ENCODE results near the gene EVA1B. TPM values are rescaled to one million over a fixed set of nuclear protein-coding genes. Genes with fewer than 3 reads are reported as not detected.

EVA1B gene
- total RNA-seq (2021), result 5.5 and 6.4 TPM in 2 replicates
- long read RNA-seq, result 0 reads

GRCh38 chr1:36323636-36324352, at the start of gene EVA1B:
Gene EVA1B (minus strand): TSS chr1:36323645. CDS start chr1:36323037, 608 bp downstream.
- WGBS (ENCODE audit: extremely low coverage, insufficient read length, low lambda C conversion rate), result no CpG with 5 or more reads among the region's 36 CpGs
- H3K56ac ChIP-seq (ENCODE audit: insufficient read length, low read depth, low read length), result no peak within 1 kb of the TSS
- no peaks in the 10 kb centered on the region for H3K27me3 ChIP-seq (ENCODE audit: insufficient read depth, low read length)
- H3K79me1 ChIP-seq (ENCODE audit: insufficient read depth, low read depth, low read length, poor library complexity, severe bottlenecking), result no peaks in the 10 kb centered on the region
- H3K9me3 ChIP-seq (ENCODE audit: control insufficient read depth, low read depth, low read length), result no peaks in the 10 kb centered on the region
- H4K5ac ChIP-seq (ENCODE audit: insufficient read length, low read depth, low read length), result no peak within 1 kb of the TSS
- peaks cover 0 to 2% (median 0%) of the 10 kb centered on the region in 3 experiments; a peak in 3 of 7 replicates for H3K36me3 Mint-ChIP-seq (ENCODE audit: insufficient read depth in 1 of 3, low read depth in 3 of 3)
- peaks cover 19 to 20% of the 10 kb centered on the region in 2 experiments for H3K4me1 Mint-ChIP-seq
- H3K23me2 ChIP-seq (ENCODE audit: insufficient read length, low read depth, low read length, poor library complexity, severe bottlenecking), result peaks cover 32% of the 10 kb centered on the region
- H3K9ac ChIP-seq (ENCODE audit: extremely low read depth, insufficient read length, low read length), result peak within 1 kb of the TSS; percentile 34
- peak within 1 kb of the TSS; percentile 77 for H3K18ac ChIP-seq (ENCODE audit: insufficient read length, low read depth, low read length)
- no peak within 1 kb of the TSS for H3K27ac ChIP-seq (ENCODE audit: insufficient read length, low read depth, low read length)
- H2AFZ ChIP-seq (ENCODE audit: low read length), result no peak within 1 kb of the TSS
- H2BK20ac ChIP-seq (ENCODE audit: low read depth, low read length, poor library complexity, severe bottlenecking), result no peak within 1 kb of the TSS
- no peak within 1 kb of the TSS for H3K4ac ChIP-seq (ENCODE audit: low read depth, low read length)
- peak; percentile 89 for DNase-seq
- no peaks in the 10 kb centered on the region for H3K79me2 ChIP-seq (ENCODE audit: insufficient read depth, low read length)
- no peak within 1 kb of the TSS for H3K23ac ChIP-seq (ENCODE audit: insufficient read length, low read depth, low read length)
- peak within 1 kb of the TSS in 1 of 3 experiments; percentile 88; a peak in 1 of 7 replicates for H3K27ac Mint-ChIP-seq
- H3K4me1 ChIP-seq (ENCODE audit: insufficient read depth, low read length), result no peaks in the 10 kb centered on the region
- peak within 1 kb of the TSS; percentile 66 to 87 for H3K4me3 Mint-ChIP-seq
- peak within 1 kb of the TSS; percentile 59 for H3K14ac ChIP-seq (ENCODE audit: insufficient read depth, low read length)
- no peak within 1 kb of the TSS for H3T11ph ChIP-seq (ENCODE audit: low read length)
- H3K9me3 Mint-ChIP-seq, result no peaks in the 10 kb centered on the region; a peak in 2 of 5 replicates
- H2AK5ac ChIP-seq (ENCODE audit: insufficient read length, low read length), result no peak within 1 kb of the TSS
- H4K20me1 ChIP-seq (ENCODE audit: control insufficient read depth, insufficient read depth, insufficient read length), result peaks cover 5% of the 10 kb centered on the region
- no peak within 1 kb of the TSS for H2BK5ac ChIP-seq (ENCODE audit: insufficient read length, low read length)
- TF ChIP-seq, protein P1, sequence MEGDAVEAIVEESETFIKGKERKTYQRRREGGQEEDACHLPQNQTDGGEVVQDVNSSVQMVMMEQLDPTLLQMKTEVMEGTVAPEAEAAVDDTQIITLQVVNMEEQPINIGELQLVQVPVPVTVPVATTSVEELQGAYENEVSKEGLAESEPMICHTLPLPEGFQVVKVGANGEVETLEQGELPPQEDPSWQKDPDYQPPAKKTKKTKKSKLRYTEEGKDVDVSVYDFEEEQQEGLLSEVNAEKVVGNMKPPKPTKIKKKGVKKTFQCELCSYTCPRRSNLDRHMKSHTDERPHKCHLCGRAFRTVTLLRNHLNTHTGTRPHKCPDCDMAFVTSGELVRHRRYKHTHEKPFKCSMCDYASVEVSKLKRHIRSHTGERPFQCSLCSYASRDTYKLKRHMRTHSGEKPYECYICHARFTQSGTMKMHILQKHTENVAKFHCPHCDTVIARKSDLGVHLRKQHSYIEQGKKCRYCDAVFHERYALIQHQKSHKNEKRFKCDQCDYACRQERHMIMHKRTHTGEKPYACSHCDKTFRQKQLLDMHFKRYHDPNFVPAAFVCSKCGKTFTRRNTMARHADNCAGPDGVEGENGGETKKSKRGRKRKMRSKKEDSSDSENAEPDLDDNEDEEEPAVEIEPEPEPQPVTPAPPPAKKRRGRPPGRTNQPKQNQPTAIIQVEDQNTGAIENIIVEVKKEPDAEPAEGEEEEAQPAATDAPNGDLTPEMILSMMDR (conservative IDR thresholded peaks at IDR 0.05), result no peak
- peaks cover 45% of the 10 kb centered on the region for H3K27me3 Mint-ChIP-seq (ENCODE audit: low read depth)
- H3K4me2 ChIP-seq (ENCODE audit: insufficient read depth, insufficient read length, low read length), result peak within 1 kb of the TSS; percentile 51
- no peak within 1 kb of the TSS for H2BK120ac ChIP-seq (ENCODE audit: low read depth, low read length, poor library complexity, severe bottlenecking)
- H4K91ac ChIP-seq (ENCODE audit: insufficient read length, low read depth, low read length), result no peak within 1 kb of the TSS
- peak within 1 kb of the TSS; percentile 53 for H2BK12ac ChIP-seq (ENCODE audit: insufficient read length, low read depth, low read length)
- H2BK15ac ChIP-seq (ENCODE audit: low read depth, low read length), result no peak within 1 kb of the TSS
- no peak within 1 kb of the TSS for H4K8ac ChIP-seq (replicated peaks; ENCODE audit: insufficient read length, low read depth, low read length)

All from H9 (cell line).